Measurements from ENCODE around the gene MEI1. TPM values are rescaled to one million over a fixed set of nuclear protein-coding genes. Genes with fewer than 3 reads are reported as not detected.

Gene MEI1
- total RNA-seq, 4 donors from 2014 or later, result 0.16 to 13.6 (median 6.3) TPM

DNA sequence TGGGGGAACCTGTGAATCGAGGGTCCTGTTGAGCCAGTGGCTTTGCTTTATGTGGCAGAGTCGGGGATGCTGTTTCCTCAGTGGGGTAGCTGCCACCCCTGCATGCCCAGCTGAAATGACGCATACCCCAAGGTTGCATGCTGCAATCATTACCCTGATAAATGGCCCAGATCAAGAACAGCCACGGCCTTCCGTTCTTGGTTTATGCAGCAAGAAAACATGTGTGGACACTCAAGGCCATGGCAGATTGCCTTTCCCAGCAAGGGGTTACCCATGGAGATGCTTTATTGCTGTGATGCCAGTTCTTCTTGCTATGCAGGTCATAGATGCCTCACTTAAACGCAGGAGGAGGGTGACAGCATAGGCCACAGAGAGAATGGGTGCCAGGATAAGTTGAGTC, 119.3 kb downstream of the MEI1 start:
- TF ChIP-seq, protein P1, sequence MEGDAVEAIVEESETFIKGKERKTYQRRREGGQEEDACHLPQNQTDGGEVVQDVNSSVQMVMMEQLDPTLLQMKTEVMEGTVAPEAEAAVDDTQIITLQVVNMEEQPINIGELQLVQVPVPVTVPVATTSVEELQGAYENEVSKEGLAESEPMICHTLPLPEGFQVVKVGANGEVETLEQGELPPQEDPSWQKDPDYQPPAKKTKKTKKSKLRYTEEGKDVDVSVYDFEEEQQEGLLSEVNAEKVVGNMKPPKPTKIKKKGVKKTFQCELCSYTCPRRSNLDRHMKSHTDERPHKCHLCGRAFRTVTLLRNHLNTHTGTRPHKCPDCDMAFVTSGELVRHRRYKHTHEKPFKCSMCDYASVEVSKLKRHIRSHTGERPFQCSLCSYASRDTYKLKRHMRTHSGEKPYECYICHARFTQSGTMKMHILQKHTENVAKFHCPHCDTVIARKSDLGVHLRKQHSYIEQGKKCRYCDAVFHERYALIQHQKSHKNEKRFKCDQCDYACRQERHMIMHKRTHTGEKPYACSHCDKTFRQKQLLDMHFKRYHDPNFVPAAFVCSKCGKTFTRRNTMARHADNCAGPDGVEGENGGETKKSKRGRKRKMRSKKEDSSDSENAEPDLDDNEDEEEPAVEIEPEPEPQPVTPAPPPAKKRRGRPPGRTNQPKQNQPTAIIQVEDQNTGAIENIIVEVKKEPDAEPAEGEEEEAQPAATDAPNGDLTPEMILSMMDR (IDR thresholded peaks at IDR 0.05; ENCODE audit: low read depth), result no peak

DNA sequence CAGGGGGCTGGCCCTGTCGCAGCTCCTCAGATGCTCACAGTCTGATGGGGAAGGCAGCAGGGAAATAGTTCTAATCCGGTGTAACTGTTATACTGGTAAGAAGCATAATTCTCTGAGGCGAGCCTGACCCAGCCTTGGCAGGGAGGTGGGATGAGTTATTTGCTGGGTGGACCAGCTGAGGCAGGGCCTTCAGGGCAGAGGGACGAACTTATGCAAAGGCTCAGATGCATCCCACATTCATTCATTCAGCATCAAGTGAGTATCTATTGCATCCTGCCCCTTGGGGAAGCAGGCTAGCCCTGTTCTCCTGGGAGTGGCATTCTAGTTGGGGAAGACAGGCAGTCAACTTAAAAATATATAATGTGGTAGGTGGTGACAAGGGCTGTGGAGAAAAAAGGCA, 120.0 kb downstream of the MEI1 start:
- TF ChIP-seq, protein P1 (IDR thresholded peaks at IDR 0.05; ENCODE audit: low read depth), result no peak

DNA sequence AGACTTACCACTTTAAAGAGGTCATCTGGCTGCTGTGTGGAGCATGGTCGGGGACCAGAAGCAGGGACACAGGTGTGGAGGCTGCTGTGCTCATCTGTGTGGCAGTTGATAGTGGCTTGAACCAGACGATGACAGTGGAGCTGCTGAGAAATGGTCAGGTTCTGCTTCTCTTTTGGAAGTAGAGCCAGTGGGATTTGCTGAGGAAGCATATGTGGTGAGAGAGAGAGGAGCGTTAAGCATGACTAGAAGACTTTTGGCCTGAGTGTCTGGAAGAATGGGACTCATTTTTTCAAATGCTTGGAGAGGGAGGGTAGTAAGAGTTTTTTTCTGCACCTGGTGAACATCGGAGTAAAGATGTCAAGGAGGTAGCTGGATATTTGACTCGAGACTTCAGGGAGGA, 121.1 kb downstream of the MEI1 start:
- TF ChIP-seq, protein P1 (IDR thresholded peaks at IDR 0.05; ENCODE audit: low read depth), result no peak

DNA sequence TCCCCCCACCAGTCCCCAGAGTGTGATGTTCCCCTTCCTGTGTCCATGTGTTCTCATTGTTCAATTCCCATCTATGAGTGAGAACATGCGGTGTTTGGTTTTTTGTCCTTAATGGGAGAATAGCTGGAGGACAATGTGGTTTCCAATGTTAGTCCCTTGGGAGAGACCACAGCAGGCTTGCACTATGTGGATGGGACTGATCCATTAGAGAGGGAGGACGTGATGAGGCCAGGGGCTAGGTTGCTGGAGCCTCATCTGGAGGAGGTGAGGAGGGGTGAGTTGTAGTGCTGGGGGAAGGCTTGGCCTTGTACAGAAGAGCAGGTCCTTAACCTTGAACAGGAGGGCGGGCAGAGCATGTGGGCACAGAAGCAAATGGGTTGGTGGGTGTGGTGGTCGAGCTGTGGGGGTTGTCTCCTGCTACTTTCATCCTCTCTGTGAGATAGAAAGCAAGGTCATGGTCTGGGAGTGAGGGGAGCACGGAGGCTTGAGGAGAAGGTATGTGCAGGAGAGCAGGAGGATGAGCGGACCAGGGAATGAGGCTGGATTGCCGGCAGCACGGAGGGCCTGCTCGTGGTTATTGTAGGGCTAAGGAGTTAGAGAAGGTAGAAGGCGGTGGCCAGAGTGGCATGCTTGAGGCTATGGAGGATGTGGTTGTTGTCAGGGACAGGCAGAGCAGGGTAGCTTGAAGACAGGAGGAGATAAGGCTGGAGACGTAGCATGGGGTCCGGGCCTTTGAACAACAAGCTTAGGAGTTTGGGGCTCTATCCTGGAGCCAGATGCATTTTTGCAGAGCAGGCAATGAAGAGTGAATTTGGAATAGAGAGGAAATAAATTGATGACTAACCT, 122.4 kb downstream of the MEI1 start:
- TF ChIP-seq, protein P1 (IDR thresholded peaks at IDR 0.05; ENCODE audit: low read depth), result no peak

DNA sequence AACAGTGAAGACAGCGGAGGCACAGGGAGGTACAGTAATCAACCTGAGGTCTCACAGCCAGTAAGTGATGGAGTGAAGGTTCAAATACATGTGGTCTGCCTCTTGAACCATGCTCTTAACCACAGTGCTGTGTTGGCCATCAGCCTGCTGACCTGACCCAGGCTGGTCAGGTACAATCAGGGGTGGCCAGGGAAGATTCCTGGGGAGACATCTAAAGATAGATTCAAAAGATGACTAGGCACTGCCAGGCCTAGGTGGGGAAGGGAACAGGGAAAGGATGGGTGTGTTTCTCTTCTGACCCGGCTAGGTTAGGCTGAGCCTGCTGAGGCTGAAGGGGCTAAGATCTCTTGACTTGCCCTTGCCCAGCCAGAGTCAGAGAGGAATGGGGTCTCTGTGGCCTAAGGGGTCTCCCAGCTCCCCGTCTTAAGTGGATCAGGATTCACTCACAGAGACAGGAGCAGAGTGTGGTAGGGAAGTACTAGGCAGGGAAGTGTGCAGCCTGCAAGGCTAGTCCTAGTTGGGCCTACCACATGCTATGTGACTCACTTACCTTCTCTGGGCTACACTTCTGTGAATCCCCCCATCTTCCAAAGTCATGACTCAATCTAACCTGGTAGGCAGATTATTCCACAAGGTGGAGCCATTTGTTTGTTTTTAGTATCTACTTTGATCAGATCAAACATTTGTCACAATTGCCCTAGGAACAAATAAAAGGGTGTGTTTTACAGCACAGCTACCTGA, 123.2 kb downstream of the MEI1 start:
- TF ChIP-seq, protein P1 (IDR thresholded peaks at IDR 0.05; ENCODE audit: low read depth), result no peak

DNA sequence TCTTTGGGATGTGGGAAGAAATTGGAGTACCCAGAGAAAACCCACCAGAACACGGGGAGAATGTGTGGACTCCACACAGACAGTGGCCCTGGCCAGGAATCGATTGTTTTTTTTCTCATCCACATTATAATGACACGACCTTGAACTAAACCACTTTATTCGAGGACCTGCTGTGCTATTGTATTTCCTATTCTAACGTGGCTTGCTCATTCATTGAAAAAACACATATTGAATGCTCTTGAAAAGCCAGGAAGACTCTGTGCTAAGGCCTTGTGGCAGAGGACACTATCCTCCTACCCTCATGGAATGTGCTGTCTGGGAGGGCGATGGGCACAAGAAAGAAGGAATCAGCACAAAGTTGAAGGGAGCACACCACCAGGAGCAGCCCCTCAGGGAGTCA, 124.5 kb downstream of the MEI1 start:
- TF ChIP-seq, protein P1 (IDR thresholded peaks at IDR 0.05; ENCODE audit: low read depth), result no peak

DNA sequence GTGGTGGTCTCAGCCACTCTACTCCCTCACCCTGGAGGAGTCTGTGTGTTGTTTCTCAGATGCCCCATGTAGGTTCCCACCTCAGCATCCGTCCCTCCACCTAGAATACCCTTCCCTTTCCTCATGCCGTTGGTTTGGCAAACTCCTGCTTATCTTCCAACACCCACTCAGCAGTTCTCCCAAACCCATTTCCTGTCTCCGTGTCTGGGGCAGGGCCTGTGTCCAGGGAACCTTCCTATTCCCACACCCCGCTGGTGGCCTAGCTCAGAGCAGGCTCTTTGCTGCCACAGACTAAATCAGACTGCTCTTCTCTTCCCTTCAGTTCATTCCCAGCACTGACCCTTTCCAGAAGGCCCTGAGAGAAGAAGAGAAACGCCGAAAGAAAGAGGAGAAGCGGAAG, 126.1 kb downstream of the MEI1 start:
- TF ChIP-seq, protein P1 (IDR thresholded peaks at IDR 0.05; ENCODE audit: low read depth), result no peak
